Spleen (tissue), 7 donors: ENCODE results near the gene MMP20.

Experiments used
- POLR2AphosphoS5 ChIP-seq, 3 donors: sonication (generic); formaldehyde crosslinking; IDR thresholded peaks; one replicate each; pipeline ENCODE4 v1.5.1; 2017; ENCODE audit warnings: antibody characterized with exemption in 3 of 3
- TF ChIP-seq, protein P1 (sequence below), 11 experiments: fragments of 200-600 bp in 7 of 11; fragments of 450-650 bp in 4 of 11; sonication (generic) in 4 of 11; IDR thresholded peaks in 8 of 11; conservative IDR thresholded peaks in 3 of 11; 1 replicate in 7 of 11; 2 replicates in 4 of 11; pipeline versions ENCODE4 v1.4.0 to v1.8.0; 2016 to 2021; ENCODE audit warnings: antibody characterized with exemption in 11 of 11, inconsistent platforms in 4 of 11, mild to moderate bottlenecking in 1 of 11
- donor health status: DM: no; HTN: no; CAD: no; lungs with moderate emphysema.
- donor health status: DM: no; HTN: no; CAD: no.
- donor health status: DM: no; HTN: no; CAD: no.

- no peak for TF ChIP-seq POLR2AphosphoS5 (IDR thresholded peaks at IDR 0.05)
- TF ChIP-seq, protein P1, sequence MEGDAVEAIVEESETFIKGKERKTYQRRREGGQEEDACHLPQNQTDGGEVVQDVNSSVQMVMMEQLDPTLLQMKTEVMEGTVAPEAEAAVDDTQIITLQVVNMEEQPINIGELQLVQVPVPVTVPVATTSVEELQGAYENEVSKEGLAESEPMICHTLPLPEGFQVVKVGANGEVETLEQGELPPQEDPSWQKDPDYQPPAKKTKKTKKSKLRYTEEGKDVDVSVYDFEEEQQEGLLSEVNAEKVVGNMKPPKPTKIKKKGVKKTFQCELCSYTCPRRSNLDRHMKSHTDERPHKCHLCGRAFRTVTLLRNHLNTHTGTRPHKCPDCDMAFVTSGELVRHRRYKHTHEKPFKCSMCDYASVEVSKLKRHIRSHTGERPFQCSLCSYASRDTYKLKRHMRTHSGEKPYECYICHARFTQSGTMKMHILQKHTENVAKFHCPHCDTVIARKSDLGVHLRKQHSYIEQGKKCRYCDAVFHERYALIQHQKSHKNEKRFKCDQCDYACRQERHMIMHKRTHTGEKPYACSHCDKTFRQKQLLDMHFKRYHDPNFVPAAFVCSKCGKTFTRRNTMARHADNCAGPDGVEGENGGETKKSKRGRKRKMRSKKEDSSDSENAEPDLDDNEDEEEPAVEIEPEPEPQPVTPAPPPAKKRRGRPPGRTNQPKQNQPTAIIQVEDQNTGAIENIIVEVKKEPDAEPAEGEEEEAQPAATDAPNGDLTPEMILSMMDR (IDR thresholded peaks at IDR 0.05 in 8 of 11, conservative IDR thresholded peaks at IDR 0.05 in 3 of 11) = no peak
Observed at GRCh38 chr11:102583141-102583873, 41.8 kb downstream of the MMP20 start.
